Right lobe of liver (tissue), 4 donors: ENCODE measurements around the gene DOCK10.

ENCODE experiments used
- POLR2A ChIP-seq: fragments of 450-650 bp; IDR thresholded peaks from one replicate; pipeline ENCODE4 v1.6.1; 2017; ENCODE audit warnings: antibody characterized with exemption, mild to moderate bottlenecking
- TF ChIP-seq, protein P1 (sequence below), 4 donors: fragments of 200-600 bp in 3 of 4; fragments of 450-650 bp in 1 of 4; IDR thresholded peaks; one replicate each; pipeline versions ENCODE4 v1.5.1 to v1.8.0; 2016 to 2022; ENCODE audit warnings: antibody characterized with exemption in 4 of 4, mild to moderate bottlenecking in 2 of 4
- donor health status: DM: no; HTN: no; CAD: no.
- donor health status: DM: no; HTN: no; CAD: no.
- donor health status: DM: no; HTN: yes; CAD: no.

DNA sequence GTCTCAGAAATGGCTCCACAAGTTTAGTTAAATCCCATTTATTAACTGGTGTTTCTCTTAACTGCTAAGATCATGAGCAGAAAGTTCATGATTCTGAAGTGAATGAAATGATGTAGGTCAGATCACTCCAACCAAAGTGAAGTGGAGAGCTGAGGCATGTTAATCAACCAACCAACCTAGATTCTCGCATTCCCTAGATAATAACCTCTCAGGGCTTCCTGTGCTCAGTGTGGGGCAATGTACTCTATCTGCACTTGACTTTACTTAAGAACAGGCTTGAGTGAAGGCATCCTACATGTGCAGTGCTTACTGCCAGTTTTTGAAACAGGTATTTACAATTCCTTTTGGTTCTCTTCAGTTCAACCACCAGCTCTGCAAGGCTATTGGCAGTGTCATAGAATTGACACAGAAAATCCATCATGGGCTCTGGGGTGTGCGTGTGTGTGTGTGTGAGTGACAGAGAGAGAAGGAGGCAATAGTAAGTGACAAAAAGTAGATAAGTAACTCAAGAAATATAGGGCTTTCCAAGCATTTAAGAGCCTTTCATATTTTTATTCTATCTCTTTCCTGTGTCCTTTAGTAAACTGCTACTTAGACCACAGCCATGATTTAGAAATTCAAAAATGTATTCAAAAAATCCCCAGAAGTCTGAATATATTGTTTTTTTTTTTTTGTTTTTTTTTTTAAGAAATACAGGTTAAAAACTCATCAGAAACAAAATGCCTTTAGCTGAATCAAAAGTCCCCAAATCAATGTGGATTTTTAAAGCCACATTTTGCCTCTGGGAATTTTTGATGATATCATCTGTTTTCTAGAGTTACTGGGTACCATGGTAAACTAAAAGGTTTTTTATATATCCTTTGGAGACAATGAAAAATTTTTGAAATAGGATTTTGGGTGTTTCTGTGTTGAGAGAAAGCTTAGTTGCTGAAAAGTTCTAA, 28.6 kb downstream of the DOCK10 start:
- TF ChIP-seq, protein P1, sequence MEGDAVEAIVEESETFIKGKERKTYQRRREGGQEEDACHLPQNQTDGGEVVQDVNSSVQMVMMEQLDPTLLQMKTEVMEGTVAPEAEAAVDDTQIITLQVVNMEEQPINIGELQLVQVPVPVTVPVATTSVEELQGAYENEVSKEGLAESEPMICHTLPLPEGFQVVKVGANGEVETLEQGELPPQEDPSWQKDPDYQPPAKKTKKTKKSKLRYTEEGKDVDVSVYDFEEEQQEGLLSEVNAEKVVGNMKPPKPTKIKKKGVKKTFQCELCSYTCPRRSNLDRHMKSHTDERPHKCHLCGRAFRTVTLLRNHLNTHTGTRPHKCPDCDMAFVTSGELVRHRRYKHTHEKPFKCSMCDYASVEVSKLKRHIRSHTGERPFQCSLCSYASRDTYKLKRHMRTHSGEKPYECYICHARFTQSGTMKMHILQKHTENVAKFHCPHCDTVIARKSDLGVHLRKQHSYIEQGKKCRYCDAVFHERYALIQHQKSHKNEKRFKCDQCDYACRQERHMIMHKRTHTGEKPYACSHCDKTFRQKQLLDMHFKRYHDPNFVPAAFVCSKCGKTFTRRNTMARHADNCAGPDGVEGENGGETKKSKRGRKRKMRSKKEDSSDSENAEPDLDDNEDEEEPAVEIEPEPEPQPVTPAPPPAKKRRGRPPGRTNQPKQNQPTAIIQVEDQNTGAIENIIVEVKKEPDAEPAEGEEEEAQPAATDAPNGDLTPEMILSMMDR (IDR thresholded peaks at IDR 0.05), result no peak
- TF ChIP-seq POLR2A, result no peak
